K562 (cell line): ENCODE data around the gene SMIM12. TPM values are rescaled to one million over a fixed set of nuclear protein-coding genes. Genes with fewer than 3 reads are reported as not detected.

Experiments
- DNMT1 ChIP-seq: fragments of 450-650 bp; IDR thresholded peaks from 2 replicates; pipeline ENCODE4 v1.6.1; 2016; ENCODE audit warnings: antibody characterized with exemption, mild to moderate bottlenecking
- FOXP1 ChIP-seq: sonication (generic); formaldehyde crosslinking; IDR thresholded peaks from 2 replicates; pipeline ENCODE4 v1.8.0; 2022; ENCODE audit warnings: mild to moderate bottlenecking, missing genetic modification reagents
- HDGF ChIP-seq: fragments of 450-650 bp; IDR thresholded peaks from 2 replicates; pipeline ENCODE4 v1.6.1; 2016
- L3MBTL2 ChIP-seq: fragments of 450-650 bp; IDR thresholded peaks from 2 replicates; pipeline ENCODE4 v1.6.1; 2016; ENCODE audit warnings: mild to moderate bottlenecking, moderate library complexity
- MAZ ChIP-seq, 2 experiments: fragments of 450-650 bp in 1 of 2; sonication (generic) in 1 of 2; formaldehyde crosslinking; IDR thresholded peaks in 1 of 2; conservative IDR thresholded peaks in 1 of 2; 2 replicates each; pipeline versions ENCODE4 v1.4.0 to v1.5.0; 2020; ENCODE audit warnings: mild to moderate bottlenecking in 1 of 2, missing genetic modification reagents in 1 of 2
- MBD1 ChIP-seq: fragments of 250-450 bp; sonication (Bioruptor Pico); IDR thresholded peaks from 2 replicates; pipeline ENCODE4 v1.8.0; 2022; ENCODE audit warnings: inconsistent platforms
- MEF2A ChIP-seq: IDR thresholded peaks from 2 replicates; pipeline ENCODE4 v1.6.1; 2011; ENCODE audit warnings: low read depth, mild to moderate bottlenecking, low read length, moderate library complexity; ENCODE audit not compliant: control insufficient read depth
- NELFE ChIP-seq: IDR thresholded peaks from 2 replicates; pipeline ENCODE4 v1.6.1; 2011; ENCODE audit warnings: mild to moderate bottlenecking; ENCODE audit not compliant: insufficient read depth, insufficient read length
- NFIX ChIP-seq: fragments of 250-450 bp; sonication (Bioruptor Pico); IDR thresholded peaks from 2 replicates; pipeline ENCODE4 v1.4.0; 2020; ENCODE audit warnings: low read depth, mild to moderate bottlenecking, moderate library complexity
- NR3C1 ChIP-seq: sonication (generic); formaldehyde crosslinking; IDR thresholded peaks from 2 replicates; pipeline ENCODE4 v1.8.1; 2022; ENCODE audit warnings: missing genetic modification reagents
- SMC3 ChIP-seq: conservative IDR thresholded peaks from 2 replicates; pipeline ENCODE4 v1.6.1; 2011; ENCODE audit warnings: low read depth, low read length, improper control_type of control experiment; ENCODE audit not compliant: insufficient read depth
- SRSF9 ChIP-seq: fragments of 200-400 bp; formaldehyde crosslinking; IDR thresholded peaks from 2 replicates; pipeline ENCODE4 v1.6.1; 2017; ENCODE audit warnings: low read depth, low read length, borderline replicate concordance
- ZFP36 ChIP-seq: fragments of 150-350 bp; IDR thresholded peaks from 2 replicates; pipeline ENCODE4 v1.6.1; 2018; ENCODE audit warnings: low read length, low read depth; ENCODE audit not compliant: partially characterized antibody
- ZMIZ1 ChIP-seq, 2 experiments: fragments of 150-350 bp in 1 of 2; IDR thresholded peaks; 2 replicates each; pipeline ENCODE4 v1.6.1; 2012 to 2016; ENCODE audit warnings: low read depth in 2 of 2, low read length in 2 of 2, mild to moderate bottlenecking in 1 of 2, moderate library complexity in 1 of 2
- ZNF140 ChIP-seq: fragments of 250-450 bp; sonication (Bioruptor Pico); IDR thresholded peaks from 2 replicates; pipeline ENCODE4 v1.8.0; 2021; ENCODE audit warnings: moderate library complexity, mild to moderate bottlenecking, inconsistent platforms
- ZNF696 ChIP-seq: fragments of 250-450 bp; sonication (Bioruptor Pico); conservative IDR thresholded peaks from 2 replicates; pipeline ENCODE4 v1.4.0; 2020; ENCODE audit warnings: mild to moderate bottlenecking, moderate library complexity
- polyA plus RNA-seq, 8 experiments: library from polyadenylated mRNA; depleted of rRNA in 4 of 8; stranded (reverse) in 5 of 8; unstranded in 3 of 8; fragments of >200 nt; fragmentation: Nextera tagmentation in 2 of 8; fragmentation: Illumina TruSeq in 1 of 8; extraction: Ambion mirVana in 2 of 8; extraction: Trizol in 1 of 8; gene quantifications; 2 replicates each; pipeline versions ENCODE4 v1.2.1 to v1.2.3, GENCODE V29; 2011 to 2014; ENCODE audit warnings: inconsistent platforms in 1 of 8, missing spikeins in 1 of 8
- total RNA-seq, 7 experiments: library from RNA; depleted of rRNA in 6 of 7; stranded (reverse); fragments of >200 nt in 6 of 7; fragmentation: Illumina TruSeq in 2 of 7; extraction: Trizol in 2 of 7; gene quantifications; 2 replicates each; pipeline versions ENCODE4 v1.2.1 to v1.2.3, GENCODE V29; 2011 to 2021; ENCODE audit warnings: low replicate concordance in 1 of 7
- TF ChIP-seq, protein P1 (sequence below): fragments of 250-450 bp; sonication (Bioruptor Pico); IDR thresholded peaks from 2 replicates; pipeline ENCODE4 v1.5.1; 2021; ENCODE audit warnings: mild to moderate bottlenecking

The SMIM12 gene
- total and polyA plus RNA-seq, 9 of the 15 experiments (the other 6 are each of a cell fraction or from before 2014, with no cell fraction given) = 51.7 to 112 (median 63.9) TPM

DNA sequence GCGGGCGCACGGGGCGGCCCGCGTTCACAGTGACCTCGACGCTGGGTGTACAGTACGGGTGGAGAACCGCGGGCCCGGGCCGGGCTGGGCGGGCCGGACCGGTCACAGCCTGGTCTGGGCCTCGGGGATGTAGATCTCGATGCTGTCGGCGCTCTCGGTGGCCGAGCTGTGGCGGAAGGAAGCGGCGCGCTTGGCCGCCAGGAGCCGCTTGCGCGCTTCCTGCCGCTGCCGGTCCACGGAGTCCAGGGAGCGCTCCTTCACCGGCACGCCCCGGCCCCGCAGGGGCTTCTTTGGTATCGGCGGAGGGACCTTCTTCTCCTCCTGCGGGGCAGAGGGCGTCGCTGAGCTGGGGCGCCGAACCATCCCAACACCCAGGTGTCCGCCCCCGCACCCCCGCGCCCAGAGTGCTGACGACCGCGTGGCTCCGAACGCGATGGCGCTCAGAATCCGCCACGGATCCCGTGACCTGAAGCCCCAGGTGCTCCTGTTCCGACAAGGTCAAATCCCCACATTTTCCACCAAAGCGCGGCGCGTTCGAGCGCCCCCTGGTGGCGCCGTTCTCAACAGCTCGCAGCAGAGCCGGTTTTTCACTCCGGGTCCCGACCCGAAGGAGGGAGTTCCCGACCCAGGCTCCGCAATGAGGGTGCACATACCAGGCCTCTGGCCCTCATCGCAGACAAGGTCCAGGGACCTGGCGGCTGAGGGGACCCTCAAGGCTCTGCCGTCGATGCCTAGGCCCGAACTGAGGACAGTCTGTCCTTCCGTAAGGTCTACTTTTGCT, 6.6 kb upstream of the SMIM12 start (continued):
- TF ChIP-seq, protein P1, sequence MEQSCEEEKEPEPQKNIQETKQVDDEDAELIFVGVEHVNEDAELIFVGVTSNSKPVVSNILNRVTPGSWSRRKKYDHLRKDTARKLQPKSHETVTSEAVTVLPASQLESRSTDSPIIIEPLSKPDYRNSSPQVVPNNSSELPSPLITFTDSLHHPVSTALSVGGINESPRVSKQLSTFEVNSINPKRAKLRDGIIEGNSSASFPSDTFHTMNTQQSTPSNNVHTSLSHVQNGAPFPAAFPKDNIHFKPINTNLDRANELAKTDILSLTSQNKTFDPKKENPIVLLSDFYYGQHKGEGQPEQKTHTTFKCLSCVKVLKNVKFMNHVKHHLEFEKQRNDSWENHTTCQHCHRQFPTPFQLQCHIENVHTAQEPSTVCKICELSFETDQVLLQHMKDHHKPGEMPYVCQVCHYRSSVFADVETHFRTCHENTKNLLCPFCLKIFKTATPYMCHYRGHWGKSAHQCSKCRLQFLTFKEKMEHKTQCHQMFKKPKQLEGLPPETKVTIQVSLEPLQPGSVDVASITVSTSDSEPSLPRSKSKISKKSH (CRISPR knock-in tag) = no peak
- TF ChIP-seq ZNF696 (CRISPR knock-in tag) = no peak
- no peak for TF ChIP-seq DNMT1
- no peak for TF ChIP-seq MEF2A
- no peak for TF ChIP-seq ZNF140
- no peak for TF ChIP-seq ZFP36
- no peak for TF ChIP-seq HDGF
- no peak for TF ChIP-seq MBD1
- no peak for TF ChIP-seq NFIX (CRISPR knock-in tag)
- 0 out of 2 replicates have a peak, but pooled peaks have one; percentile 3 for TF ChIP-seq FOXP1
- no peak for TF ChIP-seq NR3C1 (CRISPR knock-in tag)
- no peak for TF ChIP-seq ZMIZ1 (IDR thresholded peaks at IDR 0.05; ENCODE audit: low read depth in 2 of 2, low read length in 2 of 2)
- TF ChIP-seq SRSF9 = no peak
- peak; percentile 68 for TF ChIP-seq SMC3
- TF ChIP-seq NELFE = no peak
- TF ChIP-seq MAZ (CRISPR knock-in tag; conservative IDR thresholded peaks at IDR 0.05 in 1 of 2, IDR thresholded peaks at IDR 0.05 in 1 of 2) = peak in 1 of 2 experiments; percentile 64; a peak in 3 of 4 replicates
- TF ChIP-seq L3MBTL2 = peak; percentile 91
